ENCODE results near the gene RSPH10B. TPM values are rescaled to one million over a fixed set of nuclear protein-coding genes. Genes with fewer than 3 reads are reported as not detected.
"Not testable (repeated sequence)": the region's sequence is repeated elsewhere in the genome, so short reads cannot be mapped to it uniquely, and the experiment has no call there.

The RSPH10B gene
- total and polyA plus RNA-seq, 2 of the 8 experiments (the other 6 are each of a cell fraction or from before 2014, with no cell fraction given), result 0.17 to 0.45 TPM

GRCh38 chr7:5979680-5980314 lies 9.3 kb upstream of the RSPH10B start:
- not testable (repeated sequence) for H4K8ac ChIP-seq (ENCODE audit: extremely low read depth, insufficient read depth, low read length); H3K56ac ChIP-seq (replicated peaks; ENCODE audit: insufficient read length, low read depth, low read length); DNase-seq (ENCODE audit: low read depth in 1 of 2, low spot score in 2 of 2); H3K9me3 ChIP-seq (ENCODE audit: insufficient read depth in 2 of 2, low read depth in 1 of 2, low read length in 1 of 2); H3K4me1 ChIP-seq (replicated peaks in 1 of 4; ENCODE audit: control insufficient read depth in 3 of 4, insufficient read depth in 4 of 4, low read length in 3 of 4); H3K18ac ChIP-seq (ENCODE audit: extremely low read depth, low read length); H3K36me3 ChIP-seq (ENCODE audit: control insufficient read depth in 2 of 4, insufficient read depth in 4 of 4, low read length in 3 of 4); H4K5ac ChIP-seq (ENCODE audit: insufficient read length, low read depth, low read length); H3K4me2 ChIP-seq (ENCODE audit: insufficient read depth in 1 of 2, low read depth in 2 of 2, low read length in 2 of 2); H3K23ac ChIP-seq (ENCODE audit: insufficient read length); H2AFZ ChIP-seq (ENCODE audit: low read length); H2BK12ac ChIP-seq (ENCODE audit: low read depth, low read length); H4K20me1 ChIP-seq (replicated peaks in 1 of 2; ENCODE audit: control insufficient read depth in 1 of 2, insufficient read depth in 2 of 2, low read length in 2 of 2); H2BK15ac ChIP-seq (ENCODE audit: low read length); H3K27me3 ChIP-seq (replicated peaks in 1 of 4; ENCODE audit: control insufficient read depth in 3 of 4, extremely low read depth in 1 of 4, insufficient read depth in 3 of 4, low read length in 3 of 4); H3K79me2 ChIP-seq (ENCODE audit: control insufficient read depth in 1 of 2, insufficient read depth in 2 of 2, low read length in 2 of 2); H3K4me3 ChIP-seq (ENCODE audit: extremely low read depth in 1 of 4, insufficient read depth in 2 of 4, low read depth in 3 of 4, low read length in 4 of 4); H3K79me1 ChIP-seq (ENCODE audit: low read depth, low read length); H3K23me2 ChIP-seq (ENCODE audit: low read depth, low read length); H3K27ac ChIP-seq (ENCODE audit: low read depth, low read length); H2BK20ac ChIP-seq (ENCODE audit: low read length); H2BK120ac ChIP-seq (replicated peaks; ENCODE audit: low read depth, low read length); H4K91ac ChIP-seq (replicated peaks; ENCODE audit: insufficient read length, low read length); FAIRE-seq; H2AK5ac ChIP-seq (ENCODE audit: low read depth, low read length); H2BK5ac ChIP-seq (ENCODE audit: low read depth, low read length); H3K4ac ChIP-seq (replicated peaks; ENCODE audit: insufficient read length, low read depth, low read length); H3K9ac ChIP-seq (replicated peaks in 1 of 4; ENCODE audit: extremely low read depth in 1 of 4, low read depth in 3 of 4, low read length in 3 of 4); H3K14ac ChIP-seq (ENCODE audit: insufficient read length)
- WGBS, 2 experiments (ENCODE audit: extremely low coverage in 1 of 2, insufficient coverage in 1 of 2, insufficient read length in 1 of 2, insufficient replicate concordance in 2 of 2, low coverage in 1 of 2, low lambda C conversion rate in 2 of 2, missing lambda C conversion rate in 1 of 2), result 100% methylated on average over 1 of the region's 12 CpGs; no CpG with 5 or more reads in 1 of the 2 experiments
- POLR2A ChIA-PET (ENCODE audit: partially characterized antibody), result interaction anchor here (0.6 kb wide), 1 partner anchor 10 kb away, joined by 3 read pairs; no protein-coding TSS in a partner anchor
- CTCF ChIA-PET (ENCODE audit: partially characterized antibody), result interaction anchor here (0.7 kb wide), 1 partner anchor 161 kb away, joined by 3 read pairs; no protein-coding TSS in a partner anchor

DNA sequence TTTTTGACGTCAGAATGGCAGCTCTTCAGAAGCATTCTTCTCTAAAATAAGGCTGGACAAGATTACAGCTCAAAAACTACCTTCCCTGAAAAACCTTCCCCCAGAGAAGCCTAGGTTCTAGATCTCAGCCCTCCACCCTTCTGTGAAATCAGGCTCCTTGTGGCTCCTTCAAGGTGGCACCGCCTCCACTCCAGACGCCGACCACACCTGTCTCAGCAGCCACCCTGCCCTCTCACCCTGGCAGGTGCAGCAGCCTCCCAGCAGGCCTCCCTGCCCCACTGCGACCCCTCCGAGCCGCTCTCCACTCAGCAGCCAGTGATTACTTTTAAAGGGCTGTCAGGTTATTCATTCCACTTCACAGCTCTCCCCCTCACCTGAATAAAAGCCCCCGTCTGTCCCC lies 3.1 kb upstream of the RSPH10B start:
- FAIRE-seq; CTCF ChIA-PET (ENCODE audit: partially characterized antibody); H3K4me3 ChIP-seq (ENCODE audit: extremely low read depth in 1 of 4, insufficient read depth in 2 of 4, low read depth in 3 of 4, low read length in 4 of 4): not testable (repeated sequence)

More for the DNA sequence above, 3.1 kb upstream of the RSPH10B start:
- H3K23ac ChIP-seq (ENCODE audit: insufficient read length); H3K23me2 ChIP-seq (ENCODE audit: low read depth, low read length); H2AFZ ChIP-seq (ENCODE audit: low read length); H2BK5ac ChIP-seq (ENCODE audit: low read depth, low read length); H3K14ac ChIP-seq (ENCODE audit: insufficient read length); H3K79me2 ChIP-seq (ENCODE audit: control insufficient read depth in 1 of 2, insufficient read depth in 2 of 2, low read length in 2 of 2); H3K4me2 ChIP-seq (ENCODE audit: insufficient read depth in 1 of 2, low read depth in 2 of 2, low read length in 2 of 2); POLR2A ChIA-PET (ENCODE audit: partially characterized antibody); H4K91ac ChIP-seq (replicated peaks; ENCODE audit: insufficient read length, low read length); H3K4me1 ChIP-seq (replicated peaks in 1 of 4; ENCODE audit: control insufficient read depth in 3 of 4, insufficient read depth in 4 of 4, low read length in 3 of 4); H3K4ac ChIP-seq (replicated peaks; ENCODE audit: insufficient read length, low read depth, low read length); H2BK120ac ChIP-seq (replicated peaks; ENCODE audit: low read depth, low read length); H3K36me3 ChIP-seq (ENCODE audit: control insufficient read depth in 2 of 4, insufficient read depth in 4 of 4, low read length in 3 of 4); H4K8ac ChIP-seq (ENCODE audit: extremely low read depth, insufficient read depth, low read length); DNase-seq (ENCODE audit: low read depth in 1 of 2, low spot score in 2 of 2); H2BK12ac ChIP-seq (ENCODE audit: low read depth, low read length); H3K27me3 ChIP-seq (replicated peaks in 1 of 4; ENCODE audit: control insufficient read depth in 3 of 4, extremely low read depth in 1 of 4, insufficient read depth in 3 of 4, low read length in 3 of 4); H3K27ac ChIP-seq (ENCODE audit: low read depth, low read length); H2AK5ac ChIP-seq (ENCODE audit: low read depth, low read length); H4K20me1 ChIP-seq (replicated peaks in 1 of 2; ENCODE audit: control insufficient read depth in 1 of 2, insufficient read depth in 2 of 2, low read length in 2 of 2); H2BK15ac ChIP-seq (ENCODE audit: low read length); H3K9me3 ChIP-seq (ENCODE audit: insufficient read depth in 2 of 2, low read depth in 1 of 2, low read length in 1 of 2); H4K5ac ChIP-seq (ENCODE audit: insufficient read length, low read depth, low read length); H3K56ac ChIP-seq (replicated peaks; ENCODE audit: insufficient read length, low read depth, low read length); H2BK20ac ChIP-seq (ENCODE audit: low read length); H3K18ac ChIP-seq (ENCODE audit: extremely low read depth, low read length); H3K79me1 ChIP-seq (ENCODE audit: low read depth, low read length); H3K9ac ChIP-seq (replicated peaks in 1 of 4; ENCODE audit: extremely low read depth in 1 of 4, low read depth in 3 of 4, low read length in 3 of 4): not testable (repeated sequence)
- WGBS, 2 experiments (ENCODE audit: extremely low coverage in 1 of 2, insufficient coverage in 1 of 2, insufficient read length in 1 of 2, insufficient replicate concordance in 2 of 2, low coverage in 1 of 2, low lambda C conversion rate in 2 of 2, missing lambda C conversion rate in 1 of 2), result no CpG with 5 or more reads among the region's 8 CpGs
